NCI-H146 (cell line): ENCODE data around the gene TMC1.
"Not testable (repeated sequence)": the region's sequence is repeated elsewhere in the genome, so short reads cannot be mapped to it uniquely, and the experiment has no call there.

Experiments used
- DNase-seq: peaks from one replicate; lab custom pipeline; 2025; lab: John Stamatoyannopoulos, UW

TMC1 gene

GRCh38 chr9:72769546-72769945 is 248.1 kb downstream of the TMC1 start:
- no peak for DNase-seq

- no peak for DNase-seq
Measured at GRCh38 chr9:72772661-72773060, 251.3 kb downstream of the TMC1 start.

GRCh38 chr9:72773570-72773969 is 252.2 kb downstream of the TMC1 start:
- DNase-seq = no peak

GRCh38 chr9:72775570-72775969 is 254.2 kb downstream of the TMC1 start:
- no peak for DNase-seq

GRCh38 chr9:72779614-72780013 is 258.2 kb downstream of the TMC1 start:
- no peak for DNase-seq

- no peak for DNase-seq
Measured at GRCh38 chr9:72786948-72787347, 265.5 kb downstream of the TMC1 start.

GRCh38 chr9:72788966-72789735 is 267.7 kb downstream of the TMC1 start:
- no peak for DNase-seq

- no peak for DNase-seq
Measured at GRCh38 chr9:72789885-72790284, 268.5 kb downstream of the TMC1 start.

GRCh38 chr9:72790989-72791388 is 269.6 kb downstream of the TMC1 start:
- no peak for DNase-seq

GRCh38 chr9:72791436-72791835 is 270.0 kb downstream of the TMC1 start:
- no peak for DNase-seq

GRCh38 chr9:72794946-72795345 is 273.5 kb downstream of the TMC1 start:
- DNase-seq = no peak

GRCh38 chr9:72800328-72800994 is 279.1 kb downstream of the TMC1 start:
- no peak for DNase-seq

- no peak for DNase-seq
Measured at GRCh38 chr9:72805238-72805637, 283.8 kb downstream of the TMC1 start.

GRCh38 chr9:72806313-72806809 is 285.0 kb downstream of the TMC1 start:
- not testable (repeated sequence) for DNase-seq

GRCh38 chr9:72807765-72808445 is 286.5 kb downstream of the TMC1 start:
- DNase-seq = no peak

GRCh38 chr9:72808446-72808768 is 287.0 kb downstream of the TMC1 start:
- no peak for DNase-seq

GRCh38 chr9:72809586-72809985 is 288.2 kb downstream of the TMC1 start:
- no peak for DNase-seq

GRCh38 chr9:72812559-72813111 is 291.2 kb downstream of the TMC1 start:
- DNase-seq = no peak

- no peak for DNase-seq
Measured at GRCh38 chr9:72813544-72813943, 292.1 kb downstream of the TMC1 start.

GRCh38 chr9:72814083-72814597 is 292.7 kb downstream of the TMC1 start:
- no peak for DNase-seq

- no peak for DNase-seq
Measured at GRCh38 chr9:72816666-72817065, 295.3 kb downstream of the TMC1 start.

- DNase-seq = no peak
Measured at GRCh38 chr9:72817413-72817812, 296.0 kb downstream of the TMC1 start.
